ENCODE results near the gene TF.

The TF gene

GRCh38 chr3:133747373-133747772 lies 1.2 kb downstream of the TF start:
- no peak for DNase-seq (ENCODE audit: low read depth)

GRCh38 chr3:133747907-133748639 lies 1.9 kb downstream of the TF start:
- no peak for DNase-seq (ENCODE audit: low read depth)

DNA sequence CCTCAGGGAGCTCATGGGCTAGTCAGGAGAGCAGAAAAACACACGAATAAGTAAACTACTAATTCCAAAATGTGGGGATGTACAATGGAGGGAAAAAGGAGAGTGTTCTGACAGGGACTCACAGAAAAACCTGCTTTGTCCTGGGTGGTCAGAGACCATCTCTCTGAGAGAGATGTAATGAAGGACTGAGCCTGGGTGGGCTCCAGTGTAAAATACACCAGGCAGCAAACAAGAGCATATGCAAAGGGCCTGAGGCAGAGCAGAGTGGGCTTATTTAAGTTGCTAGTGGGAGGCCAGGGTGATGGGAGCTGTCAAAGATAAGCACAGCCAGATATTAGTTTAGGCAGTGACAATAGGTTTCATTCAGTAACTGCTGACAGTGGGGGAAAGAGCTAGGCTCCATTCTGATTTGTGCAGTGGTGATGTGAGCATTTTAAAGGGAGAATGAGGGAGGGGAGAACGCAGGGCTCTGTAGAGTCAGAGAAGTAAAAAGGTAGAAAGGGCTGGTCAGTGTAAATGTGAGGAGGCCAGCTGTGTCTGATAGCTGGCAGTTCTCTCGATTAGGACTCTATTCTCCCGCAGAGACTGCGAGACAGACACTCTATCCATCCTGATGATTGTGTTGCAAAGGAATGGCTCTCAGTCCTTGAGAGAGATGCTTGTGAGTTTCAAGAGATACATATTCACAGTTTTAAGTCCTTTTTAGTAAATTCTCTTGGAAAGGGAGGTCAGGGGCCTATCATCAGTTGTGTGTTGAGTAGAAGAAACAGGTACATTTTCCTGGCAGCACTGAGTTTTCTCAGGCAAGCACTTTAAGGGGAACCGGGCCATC lies 3.5 kb downstream of the TF start:
- DNase-seq (ENCODE audit: low read depth): no peak

DNA sequence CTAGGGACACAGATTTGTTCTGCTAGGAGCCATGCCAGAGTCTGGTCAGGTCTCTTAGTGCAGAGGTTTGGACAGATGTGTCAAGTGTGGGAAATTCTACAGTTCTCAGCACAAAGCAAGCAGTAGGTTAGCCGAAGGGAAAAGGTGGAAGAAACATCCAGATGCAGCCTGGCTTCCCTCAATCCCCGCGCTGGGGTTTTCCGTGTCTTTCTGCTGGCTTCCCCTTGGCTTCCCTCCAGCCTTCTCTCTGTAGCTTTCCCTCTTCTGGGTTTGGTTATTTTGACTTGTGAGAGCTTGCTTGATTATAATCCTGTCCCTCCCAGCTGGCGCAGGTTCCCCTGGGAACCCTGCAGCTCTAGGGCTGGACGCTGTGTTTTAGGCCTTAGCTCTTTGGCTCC lies 4.1 kb downstream of the TF start:
- DNase-seq (ENCODE audit: low read depth): no peak

DNA sequence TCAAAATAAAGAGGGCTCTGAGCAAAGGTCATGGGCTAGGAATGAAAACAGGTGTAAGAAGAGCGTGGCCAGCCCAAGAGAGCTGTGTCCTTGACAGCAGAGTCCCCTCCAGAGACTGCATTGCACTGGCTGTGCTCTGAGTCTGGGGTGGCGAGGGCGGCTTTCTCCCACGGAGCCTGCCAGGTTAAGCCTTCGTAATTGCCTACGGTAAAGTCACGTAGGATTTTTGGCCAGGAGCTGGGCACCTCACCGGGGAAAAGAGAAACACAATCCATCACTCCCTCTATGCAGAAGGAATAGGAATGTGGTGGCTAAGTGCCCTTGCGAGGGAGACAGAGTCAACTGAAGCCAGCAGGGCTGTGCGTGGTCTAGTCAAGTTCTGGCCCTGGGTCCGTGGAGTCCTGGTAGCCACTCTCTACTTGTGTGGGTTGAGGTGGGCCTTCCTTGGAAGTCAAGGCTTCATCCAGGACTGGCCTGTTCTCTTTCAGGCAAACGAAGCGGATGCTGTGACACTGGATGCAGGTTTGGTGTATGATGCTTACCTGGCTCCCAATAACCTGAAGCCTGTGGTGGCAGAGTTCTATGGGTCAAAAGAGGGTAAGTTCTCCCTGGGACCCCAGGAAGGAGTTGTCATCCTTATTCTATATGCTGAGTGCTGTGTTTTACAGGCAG lies 7.0 kb downstream of the TF start:
- no peak for DNase-seq (ENCODE audit: low read depth)

DNA sequence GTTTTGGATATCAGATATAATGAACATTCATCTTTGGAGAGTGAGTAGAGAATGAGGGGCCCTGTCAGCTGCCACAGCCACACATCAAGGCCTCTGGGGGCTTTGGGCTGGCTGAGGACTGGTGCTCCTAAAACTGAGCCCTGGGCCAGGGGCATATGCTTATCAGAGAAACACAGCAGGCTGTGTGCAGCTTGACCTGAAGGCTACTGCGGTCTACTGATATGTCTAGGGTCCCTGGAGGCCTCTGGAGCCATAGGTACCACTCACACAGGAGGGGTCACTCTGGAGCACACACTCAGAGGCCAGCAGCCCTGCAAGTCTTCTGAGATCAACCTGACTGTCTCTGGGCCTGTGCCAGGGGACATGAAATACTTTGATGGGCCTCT lies 7.6 kb downstream of the TF start:
- DNase-seq (ENCODE audit: low read depth): no peak

DNA sequence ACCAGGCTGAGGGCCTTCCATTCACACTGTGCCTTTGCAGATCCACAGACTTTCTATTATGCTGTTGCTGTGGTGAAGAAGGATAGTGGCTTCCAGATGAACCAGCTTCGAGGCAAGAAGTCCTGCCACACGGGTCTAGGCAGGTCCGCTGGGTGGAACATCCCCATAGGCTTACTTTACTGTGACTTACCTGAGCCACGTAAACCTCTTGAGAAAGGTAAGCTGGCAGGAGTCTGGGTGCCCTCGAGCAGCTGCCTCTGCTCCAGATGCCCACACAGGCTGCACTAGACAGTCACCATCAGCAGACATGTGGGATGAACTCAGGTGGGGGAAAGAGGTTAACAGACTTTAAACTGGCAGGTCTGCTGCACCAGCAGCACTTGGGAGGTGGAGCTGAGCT lies 8.3 kb downstream of the TF start:
- DNase-seq (ENCODE audit: low read depth): no peak

- no peak for DNase-seq (ENCODE audit: low read depth)
Observed at GRCh38 chr3:133754973-133755828, 9.0 kb downstream of the TF start.

- no peak for DNase-seq (ENCODE audit: low read depth)
Observed at GRCh38 chr3:133756716-133757694, 10.8 kb downstream of the TF start.

GRCh38 chr3:133757701-133758567 lies 11.7 kb downstream of the TF start:
- no peak for DNase-seq (ENCODE audit: low read depth)

DNA sequence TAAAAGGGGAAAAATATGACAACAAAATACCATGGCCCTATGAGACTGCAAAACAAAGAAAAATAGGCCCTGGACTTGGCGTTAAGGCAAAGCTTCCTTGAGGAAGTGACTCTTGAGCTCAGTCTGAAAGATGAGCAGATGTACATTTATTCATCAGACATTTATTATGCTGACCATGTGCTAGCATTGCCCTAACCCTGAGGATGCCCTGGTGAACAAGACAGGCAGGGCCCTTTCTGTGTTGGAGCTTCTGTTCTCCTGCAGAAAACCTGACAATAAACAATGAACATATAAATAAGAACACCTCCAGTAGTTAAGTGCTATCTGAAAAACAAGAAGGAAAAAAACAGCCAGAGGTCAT lies 12.4 kb downstream of the TF start:
- DNase-seq (ENCODE audit: low read depth): no peak

GRCh38 chr3:133758964-133759739 lies 13.0 kb downstream of the TF start:
- DNase-seq (ENCODE audit: low read depth): no peak

DNA sequence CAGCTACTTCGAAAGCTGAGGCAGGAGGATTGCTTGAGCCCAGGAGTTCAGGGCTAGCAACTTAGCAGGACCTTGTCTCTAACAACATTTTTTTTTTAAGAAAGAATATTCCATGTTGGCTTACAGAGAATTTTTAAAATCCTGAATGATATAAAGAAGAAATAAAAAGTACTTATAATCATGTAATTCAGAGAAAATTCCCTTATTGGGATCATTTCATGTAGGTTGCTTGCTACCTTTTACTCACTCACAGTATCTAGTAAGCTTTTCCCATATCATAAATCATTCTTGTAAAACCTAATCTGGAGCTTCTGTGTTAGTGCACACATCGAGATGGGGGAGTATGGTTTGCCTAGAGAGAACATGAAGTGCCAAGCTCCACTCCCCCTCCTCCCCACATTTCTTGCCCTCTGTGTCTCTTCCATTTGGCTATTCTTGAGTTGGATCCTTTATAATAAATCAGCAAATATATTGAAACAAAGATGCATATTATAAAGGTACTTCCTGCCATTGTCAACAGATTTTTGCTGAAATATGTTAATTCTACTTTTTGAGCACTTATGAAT lies 13.6 kb downstream of the TF start:
- DNase-seq (ENCODE audit: low read depth): no peak

DNA sequence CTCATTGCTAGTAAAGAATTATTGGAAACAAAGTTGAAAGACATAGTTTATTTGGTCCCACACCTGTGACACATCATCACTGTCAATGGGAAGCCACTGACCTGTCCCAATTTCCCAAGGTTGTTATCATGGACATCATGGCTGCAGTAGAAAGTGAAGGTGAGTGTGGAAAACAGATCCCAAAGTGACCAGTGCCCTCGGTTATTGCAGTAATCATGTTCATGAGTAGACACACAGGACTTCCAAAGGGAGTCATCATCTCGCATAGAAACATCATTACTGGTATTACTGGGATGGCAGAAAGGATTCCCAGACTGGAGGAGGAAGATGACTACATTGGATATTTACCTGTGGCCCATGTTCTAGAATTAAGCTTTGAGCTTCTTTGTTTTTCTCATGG lies 14.7 kb downstream of the TF start:
- no peak for DNase-seq (ENCODE audit: low read depth)

DNA sequence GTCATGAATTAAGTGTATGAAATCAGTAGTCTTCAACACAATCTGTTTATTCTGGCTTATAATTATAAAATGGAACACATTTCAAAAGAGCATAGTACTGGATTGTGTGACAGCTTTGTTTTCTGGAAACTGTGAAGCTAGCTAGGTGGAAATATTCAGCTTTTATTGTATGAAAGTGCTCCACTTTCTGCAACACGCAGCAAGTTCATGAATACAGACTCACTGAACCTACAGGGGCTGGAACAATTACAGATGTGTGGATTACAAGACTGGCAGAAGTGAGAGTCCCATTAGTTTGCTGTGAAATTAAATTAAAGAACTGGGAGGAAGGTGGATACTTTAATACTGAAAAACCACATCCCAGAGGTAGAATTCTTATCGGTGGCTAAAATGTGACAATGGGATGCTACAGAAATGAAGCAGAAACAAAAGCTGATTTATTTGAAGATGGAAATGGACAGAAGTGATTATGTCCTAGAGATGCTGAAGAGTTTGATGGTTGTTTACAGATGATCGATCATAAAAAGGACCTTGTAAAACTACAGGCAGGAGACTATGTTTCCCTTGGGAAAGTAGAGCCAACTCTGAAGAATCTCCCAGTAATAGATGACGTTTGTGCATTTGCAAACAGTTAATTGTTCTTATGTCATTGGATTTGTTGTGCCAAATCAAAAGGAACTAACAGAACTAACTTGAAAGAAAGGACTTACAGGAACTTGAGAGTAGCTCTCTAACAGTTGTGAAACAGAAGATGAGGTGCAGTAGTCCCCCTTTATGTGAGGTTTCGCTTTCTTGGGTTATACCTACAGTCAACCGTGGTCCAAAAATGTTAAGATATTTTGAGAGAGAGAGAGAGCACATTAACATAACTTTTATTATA lies 15.7 kb downstream of the TF start:
- no peak for DNase-seq (ENCODE audit: low read depth)

DNA sequence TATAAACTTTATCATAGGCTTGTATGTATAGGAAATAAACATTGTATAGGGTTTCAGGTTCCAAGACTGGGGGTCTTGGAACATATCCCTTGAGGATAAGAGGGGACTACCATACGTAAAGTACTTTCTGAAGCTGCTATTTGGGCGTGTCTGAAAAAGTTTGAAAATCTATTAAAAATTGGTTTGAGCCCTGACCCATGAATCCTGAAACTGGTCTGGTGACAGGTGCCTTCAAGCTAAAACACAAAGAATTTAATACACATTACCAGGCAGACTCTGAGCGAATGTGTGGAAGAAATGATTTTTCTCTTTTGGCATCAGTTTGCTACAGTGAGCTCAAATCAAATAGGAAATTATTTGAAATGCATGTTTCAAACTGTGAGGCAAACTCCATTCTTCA lies 16.3 kb downstream of the TF start:
- no peak for DNase-seq (ENCODE audit: low read depth)

DNA sequence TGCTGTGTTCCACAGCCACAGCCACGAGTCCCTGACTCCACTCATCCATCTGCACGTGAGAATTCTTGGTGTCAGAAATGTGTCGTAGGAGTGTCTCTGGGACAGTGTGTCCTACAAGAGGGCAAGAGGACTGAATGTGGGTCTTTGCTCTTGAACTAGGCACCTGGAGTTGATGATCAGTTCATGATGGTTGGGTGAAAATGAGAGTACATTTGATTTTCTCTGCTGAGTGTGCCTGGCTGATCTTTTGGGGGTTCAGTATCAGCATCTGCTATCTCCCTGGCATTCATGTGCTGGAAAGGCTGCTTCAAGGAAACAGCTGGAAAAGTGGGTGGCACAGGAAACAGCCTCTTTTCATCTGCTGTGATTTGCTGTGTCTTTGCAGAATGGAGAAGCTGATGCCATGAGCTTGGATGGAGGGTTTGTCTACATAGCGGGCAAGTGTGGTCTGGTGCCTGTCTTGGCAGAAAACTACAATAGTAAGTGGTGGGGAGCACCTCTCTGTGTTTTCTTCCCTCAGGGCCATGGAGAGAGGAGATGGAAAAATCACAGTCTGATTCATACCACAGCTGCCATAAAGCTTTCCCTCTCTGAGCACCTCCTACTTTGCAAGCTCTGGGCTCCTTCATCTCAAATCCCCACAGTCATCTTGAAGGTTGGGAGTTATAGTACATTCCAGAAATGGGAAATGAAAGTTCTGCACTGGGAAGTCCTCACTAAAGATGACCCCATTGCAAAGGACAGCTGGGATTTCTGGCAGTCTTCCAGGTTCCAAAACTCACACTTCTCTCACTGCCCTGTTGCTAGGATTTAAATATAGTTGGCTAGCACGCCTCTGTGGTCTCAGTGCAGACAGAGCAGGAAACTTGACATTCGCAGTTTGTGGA lies 17.8 kb downstream of the TF start:
- DNase-seq (ENCODE audit: low read depth): no peak
